PC-3 (cell line): ENCODE measurements around the gene RGS12. TPM values are rescaled to one million over a fixed set of nuclear protein-coding genes. Genes with fewer than 3 reads are reported as not detected.

ENCODE experiments used
- ATAC-seq: fragments of 200-7000 bp; cut with Tn5 transposase; 2 replicates; pipeline ENCODE4 v1.9.1; 2020; ENCODE audit warnings: mild to moderate bottlenecking, moderate library complexity
- Bru-seq: library from RNA; stranded (reverse); fragments of 400-500 nt; gene quantifications from one replicate; lab custom pipeline; 2021; lab: Mats Ljungman, UMichigan
- BruChase-seq, 2 experiments: library from RNA; stranded (reverse); fragments of 400-500 nt; gene quantifications; one replicate each; lab custom pipeline; 2021; lab: Mats Ljungman, UMichigan
- BruUV-seq: library from RNA; stranded (reverse); fragments of 400-500 nt; replicated peaks from 2 replicates; lab custom pipeline; 2021; lab: Mats Ljungman, UMichigan
- CTCF ChIA-PET: fragments of 300-600 bp; sonication (Branson Sonifier 250); formaldehyde crosslinking; loops from one replicate; lab custom pipeline; 2022; ENCODE audit warnings: antibody characterized with exemption; lab: Charles Lee
- POLR2A ChIA-PET: fragments of 300-600 bp; sonication (Branson Sonifier 250); formaldehyde crosslinking; loops from one replicate; lab custom pipeline; 2022; ENCODE audit warnings: antibody characterized with exemption; ENCODE audit not compliant: unreplicated experiment; lab: Charles Lee
- DNase-seq: peaks from one replicate; pipeline ENCODE4 v3.0.0-alpha.2; 2015
- H2AFZ ChIP-seq: fragments of 300-600 bp; sonication (generic); 2 replicates; pipeline ENCODE4 v1.6.0; 2016; ENCODE audit warnings: antibody characterized with exemption, low read length
- H3F3A ChIP-seq: fragments of 300-600 bp; sonication (generic); one replicate; pipeline ENCODE4 v1.6.0; 2017; ENCODE audit warnings: antibody characterized with exemption, low read length, control low read depth, mild to moderate bottlenecking; ENCODE audit not compliant: unreplicated experiment
- H3K27ac ChIP-seq: fragments of 300-600 bp; sonication (generic); 2 replicates; pipeline ENCODE4 v1.5.1; 2016; ENCODE audit warnings: mild to moderate bottlenecking, low read length
- H3K27me3 ChIP-seq: fragments of 300-600 bp; sonication (generic); 2 replicates; pipeline ENCODE4 v1.6.1; 2016; ENCODE audit warnings: low read length, mixed read lengths
- H3K36me3 ChIP-seq: fragments of 300-600 bp; sonication (generic); 2 replicates; pipeline ENCODE4 v1.6.1; 2016; ENCODE audit warnings: low read depth, mixed run types, low read length, mixed read lengths
- H3K4me1 ChIP-seq: fragments of 300-600 bp; sonication (generic); 2 replicates; pipeline ENCODE4 v1.5.1; 2016; ENCODE audit warnings: low read length; ENCODE audit not compliant: insufficient read depth
- H3K4me2 ChIP-seq: fragments of 300-600 bp; sonication (generic); 2 replicates; pipeline ENCODE4 v1.6.0; 2016; ENCODE audit warnings: low read length
- H3K4me3 ChIP-seq: fragments of 300-600 bp; sonication (generic); 2 replicates; pipeline ENCODE4 v1.5.1; 2016; ENCODE audit warnings: mild to moderate bottlenecking, low read length, mixed read lengths
- H3K79me2 ChIP-seq: fragments of 300-600 bp; sonication (generic); 2 replicates; pipeline ENCODE4 v1.6.1; 2017; ENCODE audit warnings: low read length, mixed read lengths
- H3K9ac ChIP-seq: fragments of 300-600 bp; sonication (generic); 2 replicates; pipeline ENCODE4 v1.6.0; 2016; ENCODE audit warnings: mild to moderate bottlenecking, low read length
- H3K9me2 ChIP-seq: fragments of 300-600 bp; sonication (generic); replicated peaks from 2 replicates; pipeline ENCODE4 v1.6.1; 2016; ENCODE audit warnings: mixed run types, low read length, mixed read lengths
- H3K9me3 ChIP-seq: fragments of 300-600 bp; sonication (generic); 2 replicates; pipeline ENCODE4 v1.6.1; 2016; ENCODE audit warnings: low read length, mixed read lengths
- H4K20me1 ChIP-seq: fragments of 300-600 bp; sonication (generic); 2 replicates; pipeline ENCODE4 v1.6.1; 2016; ENCODE audit warnings: low read length, mixed read lengths
- EZH2 ChIP-seq: fragments of 300-600 bp; sonication (generic); IDR thresholded peaks from one replicate; pipeline ENCODE4 v1.6.1; 2017; ENCODE audit warnings: antibody characterized with exemption, mild to moderate bottlenecking, low read length; ENCODE audit not compliant: unreplicated experiment
- EZH2phosphoT487 ChIP-seq: fragments of 300-600 bp; sonication (generic); IDR thresholded peaks from 2 replicates; pipeline ENCODE4 v1.6.1; 2018; ENCODE audit warnings: mild to moderate bottlenecking, antibody characterized with exemption, low read length, borderline replicate concordance
- intact Hi-C: fragments of 100-400 bp; cut with micrococcal nuclease; formaldehyde crosslinking; loops from 2 replicates; pipeline ENCODE4 v1.9.0; 2023
- long read RNA-seq: library from polyadenylated mRNA; unstranded; transcript quantifications from one replicate; pipeline ENCODE4 v2.0.0, GENCODE V29; 2021; ENCODE audit not compliant: unreplicated experiment
- total RNA-seq: library from RNA; depleted of rRNA; stranded (reverse); fragments of >200 nt; gene quantifications from 2 replicates; pipeline ENCODE4 v1.2.3, GENCODE V29; 2014; rRNA removed
- TF ChIP-seq, protein P1 (sequence below): fragments of 300-600 bp; sonication (generic); conservative IDR thresholded peaks from 2 replicates; pipeline ENCODE4 v1.5.1; 2017; ENCODE audit warnings: antibody characterized with exemption, low read depth, mild to moderate bottlenecking, low read length

Gene RGS12, protein sequence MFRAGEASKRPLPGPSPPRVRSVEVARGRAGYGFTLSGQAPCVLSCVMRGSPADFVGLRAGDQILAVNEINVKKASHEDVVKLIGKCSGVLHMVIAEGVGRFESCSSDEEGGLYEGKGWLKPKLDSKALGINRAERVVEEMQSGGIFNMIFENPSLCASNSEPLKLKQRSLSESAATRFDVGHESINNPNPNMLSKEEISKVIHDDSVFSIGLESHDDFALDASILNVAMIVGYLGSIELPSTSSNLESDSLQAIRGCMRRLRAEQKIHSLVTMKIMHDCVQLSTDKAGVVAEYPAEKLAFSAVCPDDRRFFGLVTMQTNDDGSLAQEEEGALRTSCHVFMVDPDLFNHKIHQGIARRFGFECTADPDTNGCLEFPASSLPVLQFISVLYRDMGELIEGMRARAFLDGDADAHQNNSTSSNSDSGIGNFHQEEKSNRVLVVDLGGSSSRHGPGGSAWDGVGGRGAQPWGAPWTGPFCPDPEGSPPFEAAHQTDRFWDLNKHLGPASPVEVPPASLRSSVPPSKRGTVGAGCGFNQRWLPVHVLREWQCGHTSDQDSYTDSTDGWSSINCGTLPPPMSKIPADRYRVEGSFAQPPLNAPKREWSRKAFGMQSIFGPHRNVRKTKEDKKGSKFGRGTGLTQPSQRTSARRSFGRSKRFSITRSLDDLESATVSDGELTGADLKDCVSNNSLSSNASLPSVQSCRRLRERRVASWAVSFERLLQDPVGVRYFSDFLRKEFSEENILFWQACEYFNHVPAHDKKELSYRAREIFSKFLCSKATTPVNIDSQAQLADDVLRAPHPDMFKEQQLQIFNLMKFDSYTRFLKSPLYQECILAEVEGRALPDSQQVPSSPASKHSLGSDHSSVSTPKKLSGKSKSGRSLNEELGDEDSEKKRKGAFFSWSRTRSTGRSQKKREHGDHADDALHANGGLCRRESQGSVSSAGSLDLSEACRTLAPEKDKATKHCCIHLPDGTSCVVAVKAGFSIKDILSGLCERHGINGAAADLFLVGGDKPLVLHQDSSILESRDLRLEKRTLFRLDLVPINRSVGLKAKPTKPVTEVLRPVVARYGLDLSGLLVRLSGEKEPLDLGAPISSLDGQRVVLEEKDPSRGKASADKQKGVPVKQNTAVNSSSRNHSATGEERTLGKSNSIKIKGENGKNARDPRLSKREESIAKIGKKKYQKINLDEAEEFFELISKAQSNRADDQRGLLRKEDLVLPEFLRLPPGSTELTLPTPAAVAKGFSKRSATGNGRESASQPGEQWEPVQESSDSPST (N-terminal part only)
- 10.3 and 13.8 TPM in 2 replicates for total RNA-seq
- percentile 52 among the genes with signal in this experiment for Bru-seq, nascent RNA
- BruChase-seq, experiment 1, labeled RNA remaining after a 6-hour chase, result percentile 56 among the genes with signal in this experiment
- percentile 55 among the genes with signal in this experiment for BruChase-seq, experiment 2, labeled RNA remaining after a 2-hour chase
- long read RNA-seq, partial matches to known transcripts, result 10 of 27 reads
- long read RNA-seq, other reads (novel, unspliced or antisense), result 17 of 27 reads

DNA sequence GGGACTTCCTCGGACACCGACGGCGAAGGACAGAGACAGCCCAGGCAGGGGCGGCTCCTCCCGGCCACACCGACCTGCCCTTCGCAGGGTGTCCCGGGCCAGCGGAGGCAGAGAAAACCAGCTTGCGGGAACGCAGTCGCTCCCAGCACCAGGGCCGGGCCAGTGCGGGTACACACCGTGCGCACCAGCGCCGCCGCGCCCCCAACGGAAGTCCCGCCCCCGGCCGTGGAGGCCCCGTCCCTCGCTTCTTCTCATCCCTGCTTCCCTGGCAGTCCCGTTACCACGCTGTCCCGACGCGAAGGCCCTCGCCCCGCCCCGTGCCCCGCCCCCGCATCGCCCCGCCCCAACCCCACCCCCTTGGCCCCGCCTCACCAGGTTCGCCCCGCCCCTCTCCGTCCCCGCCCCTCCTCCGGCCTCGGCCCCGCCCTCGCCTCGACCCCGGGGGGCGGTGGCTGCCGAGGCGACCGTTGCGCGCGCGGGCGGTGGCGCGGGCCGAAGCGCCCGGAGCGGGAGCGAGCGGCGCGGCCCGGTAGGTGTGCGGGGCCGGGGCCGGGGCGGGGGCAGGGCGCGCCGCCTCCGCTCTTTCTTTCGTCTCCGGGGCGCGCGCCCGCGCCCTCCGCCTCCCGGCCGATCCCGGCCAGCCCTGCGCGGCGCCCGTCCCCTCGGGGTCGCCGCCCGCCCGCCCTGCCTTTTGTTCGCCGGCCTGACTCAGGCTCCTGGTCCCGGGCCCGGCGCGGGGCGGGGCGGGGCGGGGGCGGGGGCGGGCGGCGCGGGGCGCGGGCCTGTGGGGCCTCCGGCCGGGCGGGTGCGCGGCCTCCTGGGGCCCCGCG is at the start of gene RGS12:
RGS12 (plus strand) TSS at position 451 of the 830 bp plus-strand sequence. CDS start 23,150 bp downstream, outside the sequence.
- Histone ChIP-seq H2AFZ (peak within 1 kb of the TSS; percentile 79), H3K4me3 (peak within 1 kb of the TSS; percentile 90), H3K9me3 (no peaks in the 10 kb centered on the region), H3K79me2 (peaks cover 14% of the 10 kb centered on the region), H3K9ac (peak within 1 kb of the TSS; percentile 74), H3F3A (no peaks in the 10 kb centered on the region), H3K4me2 (peak within 1 kb of the TSS; percentile 96), H3K27me3 (no peaks in the 10 kb centered on the region), H3K4me1 (peaks cover 6% of the 10 kb centered on the region; the same call in 1 of the 2 replicates), H3K9me2 (no peaks in the 10 kb centered on the region), H3K36me3 (no peaks in the 10 kb centered on the region), H3K27ac (peak within 1 kb of the TSS; percentile 19), H4K20me1 (no peaks in the 10 kb centered on the region)
- peak; percentile 84 for DNase-seq
- TF ChIP-seq, protein P1, sequence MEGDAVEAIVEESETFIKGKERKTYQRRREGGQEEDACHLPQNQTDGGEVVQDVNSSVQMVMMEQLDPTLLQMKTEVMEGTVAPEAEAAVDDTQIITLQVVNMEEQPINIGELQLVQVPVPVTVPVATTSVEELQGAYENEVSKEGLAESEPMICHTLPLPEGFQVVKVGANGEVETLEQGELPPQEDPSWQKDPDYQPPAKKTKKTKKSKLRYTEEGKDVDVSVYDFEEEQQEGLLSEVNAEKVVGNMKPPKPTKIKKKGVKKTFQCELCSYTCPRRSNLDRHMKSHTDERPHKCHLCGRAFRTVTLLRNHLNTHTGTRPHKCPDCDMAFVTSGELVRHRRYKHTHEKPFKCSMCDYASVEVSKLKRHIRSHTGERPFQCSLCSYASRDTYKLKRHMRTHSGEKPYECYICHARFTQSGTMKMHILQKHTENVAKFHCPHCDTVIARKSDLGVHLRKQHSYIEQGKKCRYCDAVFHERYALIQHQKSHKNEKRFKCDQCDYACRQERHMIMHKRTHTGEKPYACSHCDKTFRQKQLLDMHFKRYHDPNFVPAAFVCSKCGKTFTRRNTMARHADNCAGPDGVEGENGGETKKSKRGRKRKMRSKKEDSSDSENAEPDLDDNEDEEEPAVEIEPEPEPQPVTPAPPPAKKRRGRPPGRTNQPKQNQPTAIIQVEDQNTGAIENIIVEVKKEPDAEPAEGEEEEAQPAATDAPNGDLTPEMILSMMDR, result no peak
- TF ChIP-seq EZH2phosphoT487, result no peak
- no peak for TF ChIP-seq EZH2
- POLR2A ChIA-PET, result interaction anchor here (0.6 kb wide), 1 partner anchor 13 kb away, joined by 7 read pairs; no protein-coding TSS in a partner anchor
- BruUV-seq, result no TSS peak
- CTCF ChIA-PET, result no interaction called here
- intact Hi-C loops, result no loop called here
- ATAC-seq, result peak; percentile 91

DNA sequence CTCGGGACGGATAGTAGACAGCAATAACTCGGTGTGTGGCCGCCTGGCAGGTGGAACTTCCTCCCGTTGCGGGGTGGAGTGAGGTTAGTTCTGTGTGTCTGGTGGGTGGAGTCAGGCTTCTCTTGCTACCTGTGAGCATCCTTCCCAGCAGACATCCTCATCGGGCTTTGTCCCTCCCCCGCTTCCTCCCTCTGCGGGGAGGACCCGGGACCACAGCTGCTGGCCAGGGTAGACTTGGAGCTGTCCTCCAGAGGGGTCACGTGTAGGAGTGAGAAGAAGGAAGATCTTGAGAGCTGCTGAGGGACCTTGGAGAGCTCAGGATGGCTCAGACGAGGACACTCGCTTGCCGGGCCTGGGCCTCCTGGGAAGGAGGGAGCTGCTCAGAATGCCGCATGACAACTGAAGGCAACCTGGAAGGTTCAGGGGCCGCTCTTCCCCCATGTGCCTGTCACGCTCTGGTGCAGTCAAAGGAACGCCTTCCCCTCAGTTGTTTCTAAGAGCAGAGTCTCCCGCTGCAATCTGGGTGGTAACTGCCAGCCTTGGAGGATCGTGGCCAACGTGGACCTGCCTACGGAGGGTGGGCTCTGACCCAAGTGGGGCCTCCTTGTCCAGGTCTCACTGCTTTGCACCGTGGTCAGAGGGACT is 49.6 kb upstream of the RGS12 start:
- intact Hi-C loops, result no loop called here
- no peaks in the 10 kb centered on the region for H3K79me2 ChIP-seq
- no peak for ATAC-seq
- H3K4me2 ChIP-seq, result no peak overlapping the region
- no peak overlapping the region for H3K4me3 ChIP-seq
- H4K20me1 ChIP-seq, result no peaks in the 10 kb centered on the region
- TF ChIP-seq EZH2phosphoT487, result no peak
- no peak for TF ChIP-seq EZH2
- TF ChIP-seq, protein P1, result no peak
- H3K9me2 ChIP-seq, result no peaks in the 10 kb centered on the region
- no peak overlapping the region for H3K27ac ChIP-seq
- H3K4me1 ChIP-seq, result no peaks in the 10 kb centered on the region
- no TSS peak for BruUV-seq
- H3K9me3 ChIP-seq, result no peaks in the 10 kb centered on the region
- H3F3A ChIP-seq, result no peaks in the 10 kb centered on the region
- H3K9ac ChIP-seq, result no peak overlapping the region
- no peaks in the 10 kb centered on the region for H3K27me3 ChIP-seq
- POLR2A ChIA-PET, result no interaction called here
- H2AFZ ChIP-seq, result no peak overlapping the region
- CTCF ChIA-PET, result no interaction called here
- no peak for DNase-seq
- no peaks in the 10 kb centered on the region for H3K36me3 ChIP-seq
